ENCODE results near the gene ORC1.

DNA sequence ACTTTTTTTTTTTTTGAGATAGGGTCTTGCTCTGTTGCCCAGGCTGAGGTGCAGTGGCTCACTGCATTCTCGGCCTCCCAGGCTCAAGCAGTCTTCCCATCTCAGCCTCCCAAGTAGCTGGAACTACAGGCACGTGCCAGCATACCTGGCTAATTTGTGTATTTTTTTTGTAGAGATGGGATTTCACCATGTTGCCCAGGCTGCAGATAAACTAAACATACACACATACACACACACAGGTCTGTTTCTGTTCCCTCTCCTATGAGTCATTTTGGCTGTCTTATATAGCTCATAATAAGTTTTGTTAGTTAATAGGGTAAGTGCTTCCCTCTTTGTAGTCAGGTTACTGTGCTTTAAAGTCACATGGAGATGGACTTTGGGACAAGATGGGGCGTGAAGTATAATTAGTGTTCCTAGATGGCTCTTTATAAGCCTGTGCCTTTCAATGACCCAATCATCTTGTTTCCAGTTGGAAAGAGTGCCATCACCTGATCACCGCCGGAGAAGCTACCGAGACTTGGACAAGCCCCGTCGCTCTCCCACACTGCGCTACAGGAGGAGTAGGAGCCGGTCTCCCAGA lies 9.3 kb upstream of the ORC1 start:
- TF ChIP-seq, protein P1, sequence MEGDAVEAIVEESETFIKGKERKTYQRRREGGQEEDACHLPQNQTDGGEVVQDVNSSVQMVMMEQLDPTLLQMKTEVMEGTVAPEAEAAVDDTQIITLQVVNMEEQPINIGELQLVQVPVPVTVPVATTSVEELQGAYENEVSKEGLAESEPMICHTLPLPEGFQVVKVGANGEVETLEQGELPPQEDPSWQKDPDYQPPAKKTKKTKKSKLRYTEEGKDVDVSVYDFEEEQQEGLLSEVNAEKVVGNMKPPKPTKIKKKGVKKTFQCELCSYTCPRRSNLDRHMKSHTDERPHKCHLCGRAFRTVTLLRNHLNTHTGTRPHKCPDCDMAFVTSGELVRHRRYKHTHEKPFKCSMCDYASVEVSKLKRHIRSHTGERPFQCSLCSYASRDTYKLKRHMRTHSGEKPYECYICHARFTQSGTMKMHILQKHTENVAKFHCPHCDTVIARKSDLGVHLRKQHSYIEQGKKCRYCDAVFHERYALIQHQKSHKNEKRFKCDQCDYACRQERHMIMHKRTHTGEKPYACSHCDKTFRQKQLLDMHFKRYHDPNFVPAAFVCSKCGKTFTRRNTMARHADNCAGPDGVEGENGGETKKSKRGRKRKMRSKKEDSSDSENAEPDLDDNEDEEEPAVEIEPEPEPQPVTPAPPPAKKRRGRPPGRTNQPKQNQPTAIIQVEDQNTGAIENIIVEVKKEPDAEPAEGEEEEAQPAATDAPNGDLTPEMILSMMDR (IDR thresholded peaks at IDR 0.05): no peak
- no peak for TF ChIP-seq POLR2A (IDR thresholded peaks at IDR 0.05)
